ENCODE measurements around the gene ZNF710. TPM values are rescaled to one million over a fixed set of nuclear protein-coding genes. Genes with fewer than 3 reads are reported as not detected.
A peak's percentile ranks its signal among the peaks of the same experiment; 100 is the strongest.

ZNF710 gene
- total RNA-seq, 1 donor from 2014 or later: 69.3 TPM

DNA sequence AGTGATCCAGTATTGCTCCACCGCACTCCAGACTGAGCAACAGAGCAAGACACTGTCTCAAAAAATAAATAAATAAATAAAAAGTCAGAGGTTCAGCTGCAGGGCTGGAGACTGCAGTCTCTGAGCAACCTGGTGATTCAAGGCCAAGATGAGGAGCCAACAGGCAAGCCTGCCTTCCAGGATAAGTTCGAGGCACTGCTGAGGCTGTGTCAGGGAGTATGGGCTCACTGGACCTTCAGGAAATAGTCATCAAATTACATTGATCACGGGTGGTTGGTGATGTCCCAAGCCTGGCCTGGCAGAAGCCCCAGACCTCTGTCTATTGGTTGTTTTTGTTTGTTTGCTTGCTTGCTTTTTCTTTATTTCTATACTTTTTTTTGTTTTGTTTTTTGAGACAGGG lies 59.7 kb downstream of the ZNF710 start:
- H3K9me3 Mint-ChIP-seq (ENCODE audit: low read depth): no peaks in the 10 kb centered on the region
- peaks cover 18% of the 10 kb centered on the region for H3K4me1 Mint-ChIP-seq (ENCODE audit: low read depth)
- H3K36me3 Mint-ChIP-seq (ENCODE audit: insufficient read depth): no peaks in the 10 kb centered on the region
- no peak for DNase-seq (ENCODE audit: low spot score, unreplicated experiment)
- no peak overlapping the region for H3K27ac Mint-ChIP-seq
- H3K27me3 Mint-ChIP-seq: no peaks in the 10 kb centered on the region
- TF ChIP-seq, protein P1, sequence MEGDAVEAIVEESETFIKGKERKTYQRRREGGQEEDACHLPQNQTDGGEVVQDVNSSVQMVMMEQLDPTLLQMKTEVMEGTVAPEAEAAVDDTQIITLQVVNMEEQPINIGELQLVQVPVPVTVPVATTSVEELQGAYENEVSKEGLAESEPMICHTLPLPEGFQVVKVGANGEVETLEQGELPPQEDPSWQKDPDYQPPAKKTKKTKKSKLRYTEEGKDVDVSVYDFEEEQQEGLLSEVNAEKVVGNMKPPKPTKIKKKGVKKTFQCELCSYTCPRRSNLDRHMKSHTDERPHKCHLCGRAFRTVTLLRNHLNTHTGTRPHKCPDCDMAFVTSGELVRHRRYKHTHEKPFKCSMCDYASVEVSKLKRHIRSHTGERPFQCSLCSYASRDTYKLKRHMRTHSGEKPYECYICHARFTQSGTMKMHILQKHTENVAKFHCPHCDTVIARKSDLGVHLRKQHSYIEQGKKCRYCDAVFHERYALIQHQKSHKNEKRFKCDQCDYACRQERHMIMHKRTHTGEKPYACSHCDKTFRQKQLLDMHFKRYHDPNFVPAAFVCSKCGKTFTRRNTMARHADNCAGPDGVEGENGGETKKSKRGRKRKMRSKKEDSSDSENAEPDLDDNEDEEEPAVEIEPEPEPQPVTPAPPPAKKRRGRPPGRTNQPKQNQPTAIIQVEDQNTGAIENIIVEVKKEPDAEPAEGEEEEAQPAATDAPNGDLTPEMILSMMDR (IDR thresholded peaks at IDR 0.05; ENCODE audit: unreplicated experiment): no peak
- no peak overlapping the region for H3K4me3 Mint-ChIP-seq (ENCODE audit: low read depth)

DNA sequence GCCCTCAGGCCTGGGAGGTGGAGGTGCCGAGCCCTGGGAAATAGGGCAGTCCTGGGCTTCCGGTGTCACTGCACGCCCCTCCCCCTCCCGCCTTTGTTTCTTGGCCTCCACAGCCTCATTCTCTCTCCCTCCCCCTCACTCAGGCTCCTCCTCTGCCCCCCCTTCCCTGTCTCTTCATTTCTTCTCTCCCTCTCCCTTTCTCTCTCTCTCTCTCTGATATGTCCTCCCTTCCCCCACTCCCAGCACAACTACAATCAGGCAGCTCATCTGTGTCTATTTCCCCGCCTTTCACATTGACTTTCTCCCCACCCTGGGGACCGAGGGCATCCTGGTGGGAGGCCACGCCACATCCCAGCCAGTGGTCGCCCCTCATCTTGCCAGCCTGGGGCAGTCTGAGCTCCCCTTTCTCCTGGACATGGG lies 60.9 kb downstream of the ZNF710 start:
- TF ChIP-seq, protein P1 (IDR thresholded peaks at IDR 0.05; ENCODE audit: unreplicated experiment): no peak
- H3K4me3 Mint-ChIP-seq (ENCODE audit: low read depth): no peak overlapping the region
- no peaks in the 10 kb centered on the region for H3K9me3 Mint-ChIP-seq (ENCODE audit: low read depth)
- DNase-seq (ENCODE audit: low spot score, unreplicated experiment): no peak
- no peaks in the 10 kb centered on the region for H3K36me3 Mint-ChIP-seq (ENCODE audit: insufficient read depth)
- peak overlapping the region; percentile 79 for H3K27ac Mint-ChIP-seq
- H3K27me3 Mint-ChIP-seq: no peaks in the 10 kb centered on the region
- peaks cover 17% of the 10 kb centered on the region for H3K4me1 Mint-ChIP-seq (ENCODE audit: low read depth)

DNA sequence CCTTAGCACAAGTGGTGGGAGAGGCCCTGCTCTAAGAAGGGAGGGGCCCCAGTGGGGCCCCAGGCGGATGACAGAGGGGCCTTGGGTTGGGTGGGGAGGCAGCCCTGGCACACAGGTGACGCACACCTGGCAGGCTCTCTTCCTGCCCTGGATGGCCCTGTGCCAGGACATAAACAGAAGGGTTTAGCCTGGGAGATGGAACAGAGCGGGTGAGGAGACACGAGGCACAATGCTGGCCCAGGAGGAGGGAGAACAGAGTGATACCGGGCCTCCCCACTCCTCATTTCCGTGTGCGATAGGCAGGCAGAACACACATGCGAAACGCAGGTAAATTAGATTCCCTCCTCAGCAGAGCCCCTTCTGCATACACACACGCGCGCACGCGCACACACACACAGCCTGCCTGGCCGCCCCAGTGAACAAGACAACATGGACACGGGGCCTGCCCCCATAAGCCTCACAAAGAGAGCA lies 61.4 kb downstream of the ZNF710 start:
- TF ChIP-seq, protein P1 (IDR thresholded peaks at IDR 0.05; ENCODE audit: unreplicated experiment): no peak
- Mint-ChIP-seq H3K27ac (peak overlapping the region; percentile 87), H3K36me3 (ENCODE audit: insufficient read depth) (no peaks in the 10 kb centered on the region), H3K9me3 (ENCODE audit: low read depth) (no peaks in the 10 kb centered on the region), H3K27me3 (no peaks in the 10 kb centered on the region), H3K4me3 (ENCODE audit: low read depth) (no peak overlapping the region), H3K4me1 (ENCODE audit: low read depth) (peaks cover 16% of the 10 kb centered on the region)
- no peak for DNase-seq (ENCODE audit: low spot score, unreplicated experiment)

DNA sequence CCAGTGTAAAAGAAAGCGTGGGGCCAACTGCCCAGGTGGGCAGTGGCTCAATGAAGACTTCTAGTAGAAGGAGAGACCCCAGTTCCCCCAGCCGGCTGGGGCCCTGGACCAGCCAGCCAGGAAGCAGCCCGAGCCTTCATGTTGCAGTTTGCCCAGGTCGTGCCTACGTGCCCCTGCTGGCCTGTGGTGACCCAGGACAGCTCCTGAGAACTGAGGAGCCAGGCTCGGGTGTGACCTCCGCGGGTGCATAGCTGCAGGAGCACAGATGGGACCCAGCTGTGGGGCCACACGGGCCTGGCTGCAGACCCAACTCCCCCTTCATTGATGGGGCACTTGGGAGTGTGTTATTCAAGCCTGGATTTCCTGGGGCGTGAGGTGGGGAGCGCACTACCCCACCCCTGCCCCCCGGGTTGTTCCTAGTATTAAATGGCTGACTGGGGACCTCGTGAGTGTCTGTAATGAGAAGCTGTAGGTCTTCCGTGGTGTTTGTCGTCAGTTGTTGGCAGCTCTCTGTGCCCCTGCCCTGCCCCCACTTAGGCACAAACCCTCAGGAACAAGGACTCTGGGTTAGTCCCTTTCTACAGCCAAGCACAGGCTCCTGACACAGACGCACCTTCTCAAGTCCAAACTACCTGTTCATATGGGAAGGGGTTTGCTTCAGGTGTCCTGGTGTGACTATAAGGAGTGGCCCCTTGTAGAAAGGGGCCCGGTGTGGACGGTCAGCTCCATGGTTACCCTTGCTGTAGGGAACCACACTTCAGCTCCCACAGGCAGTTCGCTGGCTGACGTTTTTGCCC lies 62.0 kb downstream of the ZNF710 start:
- peak overlapping the region; percentile 87 for H3K27ac Mint-ChIP-seq
- no peak overlapping the region for H3K4me3 Mint-ChIP-seq (ENCODE audit: low read depth)
- H3K36me3 Mint-ChIP-seq (ENCODE audit: insufficient read depth): no peaks in the 10 kb centered on the region

DNA sequence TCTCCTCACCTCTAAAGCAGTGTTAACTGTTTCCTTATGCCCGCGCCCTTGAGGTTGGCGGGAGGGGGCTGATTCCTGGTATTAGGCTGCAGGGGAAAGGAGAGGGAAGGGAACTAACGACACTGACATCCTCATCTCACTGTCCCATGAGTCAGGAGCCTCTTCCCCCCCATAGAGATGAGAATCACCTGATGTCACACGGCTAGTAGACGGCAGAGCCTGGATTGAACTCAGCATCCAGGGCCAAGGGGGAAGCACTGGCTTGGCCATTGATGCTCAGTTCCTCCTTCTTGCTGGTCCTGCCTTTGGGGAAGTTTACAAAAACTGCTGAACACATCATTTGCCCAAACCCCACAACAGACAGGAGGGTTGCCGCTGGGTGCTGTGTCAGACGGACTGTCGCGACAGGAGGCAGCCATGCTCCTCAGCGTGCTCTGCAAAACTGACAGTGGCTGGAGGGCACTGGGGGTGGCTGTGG lies 62.7 kb downstream of the ZNF710 start:
- TF ChIP-seq, protein P1 (IDR thresholded peaks at IDR 0.05; ENCODE audit: unreplicated experiment): no peak
- no peak overlapping the region for H3K27ac Mint-ChIP-seq
- H3K27me3 Mint-ChIP-seq: no peaks in the 10 kb centered on the region
- DNase-seq (ENCODE audit: low spot score, unreplicated experiment): no peak
- no peaks in the 10 kb centered on the region for H3K36me3 Mint-ChIP-seq (ENCODE audit: insufficient read depth)
- peaks cover 16% of the 10 kb centered on the region for H3K4me1 Mint-ChIP-seq (ENCODE audit: low read depth)
- no peaks in the 10 kb centered on the region for H3K9me3 Mint-ChIP-seq (ENCODE audit: low read depth)
- no peak overlapping the region for H3K4me3 Mint-ChIP-seq (ENCODE audit: low read depth)

More for the DNA sequence above, 62.0 kb downstream of the ZNF710 start:
- H3K9me3 Mint-ChIP-seq (ENCODE audit: low read depth): no peaks in the 10 kb centered on the region
- DNase-seq (ENCODE audit: low spot score, unreplicated experiment): no peak
- H3K4me1 Mint-ChIP-seq (ENCODE audit: low read depth): peaks cover 16% of the 10 kb centered on the region
- H3K27me3 Mint-ChIP-seq: no peaks in the 10 kb centered on the region
- TF ChIP-seq, protein P1 (IDR thresholded peaks at IDR 0.05; ENCODE audit: unreplicated experiment): no peak
